IMR-90 (cell line): ENCODE data around the gene RAP1GAP2. TPM values are rescaled to one million over a fixed set of nuclear protein-coding genes. Genes with fewer than 3 reads are reported as not detected.

ENCODE experiments used
- ATAC-seq: fragments of 200-7000 bp; cut with Tn5 transposase; 2 replicates; pipeline ENCODE4 v1.9.1; 2020; ENCODE audit warnings: low read depth, mild to moderate bottlenecking, moderate library complexity
- BruUV-seq: library from RNA; stranded (reverse); fragments of 400-500 nt; replicated peaks from 2 replicates; lab custom pipeline; 2021; lab: Mats Ljungman, UMichigan
- CTCF ChIA-PET: fragments of 300-600 bp; formaldehyde crosslinking; extraction: SDS; loops from one replicate; lab custom pipeline; 2021; ENCODE audit warnings: antibody characterized with exemption; lab: Yijun Ruan, JAX
- POLR2A ChIA-PET: fragments of 300-600 bp; sonication (Branson Sonifier 250); formaldehyde crosslinking; loops from one replicate; lab custom pipeline; 2022; ENCODE audit warnings: antibody characterized with exemption; ENCODE audit not compliant: unreplicated experiment; lab: Charles Lee
- DNase-seq: peaks from one replicate; pipeline ENCODE4 v3.0.0; 2013
- H2AFZ ChIP-seq: replicated peaks from 2 replicates; pipeline ENCODE3; 2013; ENCODE audit warnings: low read length, mild to moderate bottlenecking; ENCODE audit not compliant: poor library complexity
- H2AK5ac ChIP-seq: 2 replicates; pipeline ENCODE4 v1.6.1; 2013; ENCODE audit warnings: low read depth, low read length, inconsistent platforms
- H2AK9ac ChIP-seq: replicated peaks from 2 replicates; pipeline ENCODE3; 2013; ENCODE audit warnings: mild to moderate bottlenecking, low read depth, low read length, moderate library complexity; ENCODE audit not compliant: poor library complexity
- H2BK120ac ChIP-seq: 2 replicates; pipeline ENCODE4 v1.6.1; 2013; ENCODE audit warnings: low read depth, low read length, inconsistent platforms
- H2BK15ac ChIP-seq: 3 replicates; pipeline ENCODE4 v1.6.1; 2013; ENCODE audit warnings: low read depth, low read length, inconsistent platforms
- H2BK20ac ChIP-seq: 2 replicates; pipeline ENCODE4 v1.6.1; 2013; ENCODE audit warnings: low read depth, mild to moderate bottlenecking, inconsistent platforms, low read length, moderate library complexity
- H2BK5ac ChIP-seq: 2 replicates; pipeline ENCODE4 v1.6.1; 2013; ENCODE audit warnings: mild to moderate bottlenecking, low read depth, low read length, inconsistent platforms; ENCODE audit not compliant: poor library complexity, severe bottlenecking
- H3K14ac ChIP-seq: replicated peaks from 2 replicates; pipeline ENCODE4 v1.6.1; 2013; ENCODE audit warnings: low read depth, low read length, inconsistent platforms
- H3K18ac ChIP-seq: 2 replicates; pipeline ENCODE4 v1.6.1; 2013; ENCODE audit warnings: low read depth, low read length, control low read depth
- H3K23ac ChIP-seq: 2 replicates; pipeline ENCODE4 v1.6.1; 2013; ENCODE audit warnings: low read depth, low read length, inconsistent platforms
- H3K27ac ChIP-seq: 2 replicates; pipeline ENCODE4 v1.5.1; 2013; ENCODE audit warnings: mild to moderate bottlenecking, control low read depth, low read length; ENCODE audit not compliant: insufficient read depth
- H3K27me3 ChIP-seq: 2 replicates; pipeline ENCODE4 v1.6.1; 2013; ENCODE audit warnings: low read length; ENCODE audit not compliant: control insufficient read depth, insufficient read depth
- H3K36me3 ChIP-seq: 2 replicates; pipeline ENCODE4 v1.6.1; 2013; ENCODE audit warnings: low read length, mixed read lengths; ENCODE audit not compliant: control insufficient read depth, insufficient read depth
- H3K4ac ChIP-seq: 2 replicates; pipeline ENCODE4 v1.6.1; 2013; ENCODE audit warnings: low read depth, low read length, inconsistent platforms
- H3K4me1 ChIP-seq: 2 replicates; pipeline ENCODE4 v1.6.1; 2013; ENCODE audit warnings: low read length, mixed read lengths; ENCODE audit not compliant: control insufficient read depth, insufficient read depth
- H3K4me2 ChIP-seq: 2 replicates; pipeline ENCODE4 v1.6.1; 2013; ENCODE audit warnings: low read depth, mild to moderate bottlenecking, control low read depth, low read length, moderate library complexity
- H3K4me3 ChIP-seq: 2 replicates; pipeline ENCODE4 v1.5.1; 2013; ENCODE audit warnings: low read depth, mild to moderate bottlenecking, control low read depth, low read length, moderate library complexity; ENCODE audit not compliant: insufficient read depth
- H3K56ac ChIP-seq: 2 replicates; pipeline ENCODE4 v1.6.1; 2013; ENCODE audit warnings: low read length, inconsistent platforms; ENCODE audit not compliant: insufficient read depth; ENCODE audit errors: extremely low read depth
- H3K79me1 ChIP-seq, 2 experiments: 2 replicates each; pipeline ENCODE4 v1.6.1; 2013; ENCODE audit warnings: low read length in 2 of 2, inconsistent platforms in 1 of 2, low read depth in 1 of 2
- H3K9ac ChIP-seq: 2 replicates; pipeline ENCODE4 v1.6.1; 2013; ENCODE audit warnings: low read depth, low read length, control low read depth
- H3K9me1 ChIP-seq: 2 replicates; pipeline ENCODE4 v1.6.1; 2013; ENCODE audit warnings: low read length, inconsistent platforms; ENCODE audit not compliant: insufficient read depth
- H3K9me3 ChIP-seq: 2 replicates; pipeline ENCODE4 v1.6.1; 2013; ENCODE audit warnings: low read length; ENCODE audit not compliant: control insufficient read depth, insufficient read depth
- H4K20me1 ChIP-seq: 2 replicates; pipeline ENCODE4 v1.6.1; 2013; ENCODE audit warnings: low read length, inconsistent platforms; ENCODE audit not compliant: insufficient read depth
- H4K5ac ChIP-seq: 2 replicates; pipeline ENCODE4 v1.6.1; 2013; ENCODE audit warnings: mild to moderate bottlenecking, low read depth, low read length, control low read depth
- H4K8ac ChIP-seq, 2 experiments: 2 replicates each; pipeline ENCODE4 v1.6.1; 2013; ENCODE audit warnings: low read depth in 2 of 2, low read length in 2 of 2, control low read depth in 1 of 2, inconsistent platforms in 1 of 2
- H4K91ac ChIP-seq: 2 replicates; pipeline ENCODE4 v1.6.1; 2013; ENCODE audit warnings: low read depth, low read length, inconsistent platforms; ENCODE audit not compliant: insufficient read depth
- BHLHE40 ChIP-seq: fragments of 150-350 bp; IDR thresholded peaks from 2 replicates; pipeline ENCODE4 v1.6.1; 2016; ENCODE audit warnings: mild to moderate bottlenecking, low read depth, low read length
- CEBPB ChIP-seq: IDR thresholded peaks from 2 replicates; pipeline ENCODE4 v1.6.1; 2012; ENCODE audit warnings: low read depth, low read length, improper control_type of control experiment
- CHD1 ChIP-seq: IDR thresholded peaks from 2 replicates; pipeline ENCODE4 v1.6.1; 2012; ENCODE audit warnings: low read depth, low read length, improper control_type of control experiment
- CTCF ChIP-seq: conservative IDR thresholded peaks from 2 replicates; pipeline ENCODE4 v1.5.1; 2012; ENCODE audit warnings: mild to moderate bottlenecking, low read depth, low read length, improper control_type of control experiment
- ELK1 ChIP-seq: fragments of 150-350 bp; IDR thresholded peaks from 2 replicates; pipeline ENCODE4 v1.6.1; 2016; ENCODE audit warnings: low read depth, mild to moderate bottlenecking, low read length, moderate library complexity, borderline replicate concordance
- FOS ChIP-seq: fragments of 150-350 bp; IDR thresholded peaks from 2 replicates; pipeline ENCODE4 v1.6.1; 2016; ENCODE audit warnings: low read depth, low read length
- MAFK ChIP-seq: IDR thresholded peaks from 2 replicates; pipeline ENCODE4 v1.6.1; 2012; ENCODE audit warnings: low read depth, low read length, improper control_type of control experiment
- MAZ ChIP-seq: IDR thresholded peaks from 2 replicates; pipeline ENCODE4 v1.6.1; 2012; ENCODE audit warnings: low read depth, mild to moderate bottlenecking, low read length, improper control_type of control experiment, moderate library complexity, borderline replicate concordance
- MXI1 ChIP-seq: IDR thresholded peaks from 2 replicates; pipeline ENCODE4 v1.6.1; 2012; ENCODE audit warnings: low read depth, mild to moderate bottlenecking, low read length, moderate library complexity, borderline replicate concordance
- NFE2L2 ChIP-seq: fragments of 150-350 bp; IDR thresholded peaks from 2 replicates; pipeline ENCODE4 v1.6.1; 2016; ENCODE audit warnings: low read depth, mild to moderate bottlenecking, low read length
- POLR2A ChIP-seq: IDR thresholded peaks from 2 replicates; pipeline ENCODE4 v1.6.1; 2012; ENCODE audit warnings: mild to moderate bottlenecking, low read depth, low read length
- RAD21 ChIP-seq: IDR thresholded peaks from 2 replicates; pipeline ENCODE4 v1.6.1; 2012; ENCODE audit warnings: low read length, improper control_type of control experiment
- RCOR1 ChIP-seq: IDR thresholded peaks from 2 replicates; pipeline ENCODE4 v1.6.1; 2012; ENCODE audit warnings: mild to moderate bottlenecking, low read length, improper control_type of control experiment; ENCODE audit not compliant: insufficient replicate concordance
- RFX5 ChIP-seq: IDR thresholded peaks from 2 replicates; pipeline ENCODE4 v1.8.0; 2012; ENCODE audit warnings: low read depth, mild to moderate bottlenecking, low read length, moderate library complexity
- SMC3 ChIP-seq: fragments of 150-350 bp; IDR thresholded peaks from 2 replicates; pipeline ENCODE4 v1.6.1; 2016; ENCODE audit warnings: low read depth, mild to moderate bottlenecking, antibody characterized with exemption, low read length, moderate library complexity
- USF2 ChIP-seq: fragments of 150-350 bp; IDR thresholded peaks from 2 replicates; pipeline ENCODE4 v1.6.1; 2017; ENCODE audit warnings: mild to moderate bottlenecking, antibody characterized with exemption, low read length, low read depth
- WGBS, 2 experiments: methylation state at CpG; one replicate each; pipeline versions ENCODE4 v1.1.5 to v1.1.7; 2013; ENCODE audit warnings: missing lambda C conversion rate in 2 of 2; ENCODE audit not compliant: insufficient read length in 1 of 2; ENCODE audit errors: extremely low coverage in 2 of 2; 5-methylcytosine and 5-hydroxymethylcytosine counted together
- dilution Hi-C: fragments of 300-500 bp; cut with HindIII; formaldehyde crosslinking; loops from one replicate; pipeline ENCODE4 v1.14.3; 2018; ENCODE audit warnings: low sequenced_read_pairs; ENCODE audit not compliant: unreplicated experiment
- in situ Hi-C: fragments of 300-500 bp; cut with MboI; formaldehyde crosslinking; loops from 3 replicates; pipeline ENCODE4 v1.14.3; 2019; ENCODE audit warnings: low sequenced_read_pairs, inconsistent platforms, mixed read lengths
- intact Hi-C: fragments of 100-400 bp; cut with micrococcal nuclease; formaldehyde crosslinking; loops from 2 replicates; pipeline ENCODE4 v1.10.0; 2022
- polyA plus RNA-seq, 3 experiments: library from polyadenylated mRNA; depleted of rRNA; stranded (reverse); fragments of >200 nt; gene quantifications; 2 replicates each; pipeline ENCODE4 v1.2.3, GENCODE V29; 2012; ENCODE audit warnings: low replicate concordance in 1 of 3
- total RNA-seq: library from RNA; depleted of rRNA; stranded (reverse); fragments of >200 nt; gene quantifications from 2 replicates; pipeline ENCODE4 v1.2.3, GENCODE V29; 2012

RAP1GAP2 gene
- total and polyA plus RNA-seq, 2 of the 4 experiments (the other 2 are of a cell fraction), result 5.7 to 7.5 TPM

DNA sequence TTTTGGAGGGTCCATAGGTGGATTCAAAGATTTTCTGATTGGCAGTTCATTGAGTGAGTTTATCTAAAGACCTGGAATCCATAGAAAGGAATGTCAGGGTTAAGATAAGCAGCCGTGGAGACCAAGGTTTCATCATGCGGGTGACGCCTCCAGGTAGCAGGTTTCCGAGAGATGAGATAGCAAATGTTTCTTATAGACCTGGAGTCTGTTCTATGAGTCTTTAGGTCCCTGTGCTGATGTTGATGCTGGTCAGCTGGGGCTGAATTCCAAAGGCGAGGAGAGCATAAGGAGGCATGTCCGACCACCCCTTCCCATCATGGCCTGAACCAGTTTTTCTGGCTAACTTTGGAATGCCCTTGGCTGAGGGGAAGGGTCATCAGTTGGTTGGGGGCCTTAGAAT lies 80.2 kb downstream of the RAP1GAP2 start:
- in situ Hi-C loops (no loop called here), dilution Hi-C loops (no loop called here), intact Hi-C loops (no loop called here)
- no peak for ATAC-seq
- no peak overlapping the region for H2AK9ac ChIP-seq
- no peak overlapping the region for H3K27ac ChIP-seq
- no peak overlapping the region for H3K14ac ChIP-seq
- no peak overlapping the region for H3K4ac ChIP-seq
- WGBS, 2 experiments, result no CpG with 5 or more reads among the region's 6 CpGs
- H3K4me2 ChIP-seq, result no peak overlapping the region
- no peak overlapping the region for H3K18ac ChIP-seq
- H4K5ac ChIP-seq, result no peak overlapping the region
- no TSS peak for BruUV-seq
- peaks cover 6 to 8% of the 10 kb centered on the region in 2 experiments; a peak in 2 of 4 replicates for H3K79me1 ChIP-seq
- H2BK5ac ChIP-seq, result no peak overlapping the region
- no peaks in the 10 kb centered on the region for H3K9me3 ChIP-seq
- no peak overlapping the region for H2BK20ac ChIP-seq
- H4K20me1 ChIP-seq, result no peaks in the 10 kb centered on the region
- no peak overlapping the region for H3K23ac ChIP-seq
- no peak overlapping the region for H4K91ac ChIP-seq
- no peak overlapping the region for H3K56ac ChIP-seq
- no peak overlapping the region for H2BK120ac ChIP-seq
- TF ChIP-seq CTCF, result no peak
- no peak for TF ChIP-seq RCOR1
- no peak for TF ChIP-seq BHLHE40
- TF ChIP-seq RFX5, result no peak
- no peak for TF ChIP-seq CHD1
- no peak for TF ChIP-seq CEBPB
- TF ChIP-seq MAZ, result no peak
- no peak for TF ChIP-seq MXI1
- TF ChIP-seq USF2, result no peak
- TF ChIP-seq POLR2A, result no peak
- no peak for TF ChIP-seq SMC3
- no peak for TF ChIP-seq RAD21
- no peak for TF ChIP-seq MAFK
- no peak for TF ChIP-seq FOS
- TF ChIP-seq ELK1, result no peak
- TF ChIP-seq NFE2L2, result no peak
- CTCF ChIA-PET, result no interaction called here
- no peak overlapping the region for H3K4me3 ChIP-seq
- no peaks in the 10 kb centered on the region for H3K9me1 ChIP-seq
- no peaks in the 10 kb centered on the region for H3K36me3 ChIP-seq
- no peaks in the 10 kb centered on the region for H3K27me3 ChIP-seq
- no peak overlapping the region for H2AK5ac ChIP-seq
- DNase-seq, result no peak
- H3K9ac ChIP-seq, result no peak overlapping the region
- H2BK15ac ChIP-seq, result no peak overlapping the region
- H2AFZ ChIP-seq, result no peak overlapping the region
- no peak overlapping the region for H4K8ac ChIP-seq
- POLR2A ChIA-PET, result no interaction called here
- no peaks in the 10 kb centered on the region for H3K4me1 ChIP-seq
